ENCODE data around the gene KIF13A. TPM values are rescaled to one million over a fixed set of nuclear protein-coding genes. Genes with fewer than 3 reads are reported as not detected.

The KIF13A gene
- total and polyA plus RNA-seq, 9 of the 15 experiments (the other 6 are each of a cell fraction or from before 2014, with no cell fraction given) = 3.6 to 44.3 (median 29.7) TPM

DNA sequence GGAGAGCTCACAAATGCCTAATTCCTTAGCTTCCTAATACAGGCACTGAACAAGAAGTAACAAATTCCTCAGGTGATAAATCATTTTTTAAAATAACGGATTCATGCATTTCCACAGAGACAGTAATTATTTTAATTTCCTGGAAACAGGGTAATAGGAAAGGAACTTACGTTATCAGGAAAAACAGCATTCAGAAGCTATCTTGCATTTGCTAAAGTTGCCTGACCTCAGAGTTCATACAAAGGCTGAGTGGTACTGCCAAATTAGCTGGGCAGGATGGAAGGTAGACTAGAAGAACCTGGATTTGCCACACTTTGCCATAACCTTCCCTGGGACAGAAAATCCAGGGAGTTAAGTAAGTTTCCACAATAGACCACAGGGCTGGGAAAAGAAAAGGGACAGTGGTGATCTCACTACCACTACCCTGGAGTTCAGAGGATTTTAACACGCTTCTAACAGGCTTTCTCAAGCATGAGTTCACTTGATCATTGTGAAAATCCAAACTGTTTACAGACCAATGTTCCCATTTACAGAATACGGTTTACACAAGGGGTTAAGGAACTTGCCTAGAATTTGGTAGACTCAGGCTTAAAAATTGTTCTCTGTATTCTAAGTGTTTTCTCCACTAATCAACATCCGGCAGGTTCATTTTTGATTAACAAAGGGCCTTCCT is 57.0 kb downstream of the KIF13A start:
- Histone ChIP-seq H3K9ac (ENCODE audit: insufficient read depth in 1 of 2, low read depth in 2 of 2, low read length in 2 of 2) (peak overlapping the region; percentile 18 to 54; a peak in 3 of 4 replicates), H3K9me1 (ENCODE audit: control insufficient read depth, insufficient read depth, low read length) (no peaks in the 10 kb centered on the region), H3K27ac (ENCODE audit: extremely low read depth, low read depth, low read length) (peak overlapping the region; percentile 74), H3K27me3 (ENCODE audit: control insufficient read depth in 2 of 2, insufficient read depth in 2 of 2, low read length in 2 of 2) (no peaks in the 10 kb centered on the region), H2AFZ (ENCODE audit: low read depth, low read length) (peak overlapping the region; percentile 35; the same call in 1 of the 2 replicates), H3K36me3 (ENCODE audit: control insufficient read depth, insufficient read depth, low read length) (no peaks in the 10 kb centered on the region; the same call in 1 of the 3 replicates), H3K4me2 (ENCODE audit: insufficient read depth, low read length) (peak overlapping the region; percentile 70), H3K4me3 (no peak overlapping the region), H4K20me1 (replicated peaks; ENCODE audit: control insufficient read depth, insufficient read depth, low read length) (no peaks in the 10 kb centered on the region), H3K79me2 (ENCODE audit: control insufficient read depth, insufficient read depth, low read length) (peaks cover 92% of the 10 kb centered on the region), H3K9me3 (replicated peaks; ENCODE audit: control insufficient read depth, insufficient read depth, low read depth, low read length) (no peaks in the 10 kb centered on the region), H3K4me1 (replicated peaks in 1 of 2; ENCODE audit: control insufficient read depth in 2 of 2, insufficient read depth in 2 of 2, low read length in 2 of 2) (peaks cover 26 to 65% of the 10 kb centered on the region in 2 experiments)
- 15% methylated on average over 5 of the region's 5 CpGs for WGBS (ENCODE audit: insufficient coverage, low coverage, missing lambda C conversion rate)
- ChIA-PET POLR2A (interaction anchor here (0.7 to 1.8 kb wide), 4 partner anchors 9 to 19 kb away, joined by 3 to 4 read pairs (median 4); no protein-coding TSS in a partner anchor), CTCF (ENCODE audit: low intra/inter-chr PET ratio) (no interaction called here)
- peak; percentile 35 for ATAC-seq
- peak; percentile 41 to 77 (median 48) for DNase-seq (ENCODE audit: extremely low read depth in 1 of 4, low spot score in 3 of 4)
- FAIRE-seq = peak; percentile 35
- intact Hi-C loops (cut with micrococcal nuclease) = no loop called here
- in situ Hi-C loops (cut with MboI) = no loop called here
- BruUV-seq (replicated peaks) = no TSS peak
- no peak for TF ChIP-seq RBM17 (IDR thresholded peaks at IDR 0.05; ENCODE audit: borderline replicate concordance, low read depth, low read length)
- TF ChIP-seq SMAD4 (CRISPR knock-in tag; conservative IDR thresholded peaks at IDR 0.05) = peak; percentile 79
- peak in 1 of 2 experiments; percentile 14; a peak in 1 of 4 replicates for TF ChIP-seq ARNT (IDR thresholded peaks at IDR 0.05)
- TF ChIP-seq CBFA2T2 (conservative IDR thresholded peaks at IDR 0.05) = peak; percentile 43; the same call in 1 of the 2 replicates
- TF ChIP-seq TBP (optimal IDR thresholded peaks at IDR 0.05; ENCODE audit: low read depth, low read length) = no peak
- TF ChIP-seq NR4A1 (CRISPR knock-in tag; IDR thresholded peaks at IDR 0.05) = no peak
- TF ChIP-seq NR4A1 (tag; IDR thresholded peaks at IDR 0.05) = peak; percentile 62; the same call in 1 of the 2 replicates
- TF ChIP-seq NCOR1 (IDR thresholded peaks at IDR 0.05) = peak; percentile 75
- TF ChIP-seq, protein P1, sequence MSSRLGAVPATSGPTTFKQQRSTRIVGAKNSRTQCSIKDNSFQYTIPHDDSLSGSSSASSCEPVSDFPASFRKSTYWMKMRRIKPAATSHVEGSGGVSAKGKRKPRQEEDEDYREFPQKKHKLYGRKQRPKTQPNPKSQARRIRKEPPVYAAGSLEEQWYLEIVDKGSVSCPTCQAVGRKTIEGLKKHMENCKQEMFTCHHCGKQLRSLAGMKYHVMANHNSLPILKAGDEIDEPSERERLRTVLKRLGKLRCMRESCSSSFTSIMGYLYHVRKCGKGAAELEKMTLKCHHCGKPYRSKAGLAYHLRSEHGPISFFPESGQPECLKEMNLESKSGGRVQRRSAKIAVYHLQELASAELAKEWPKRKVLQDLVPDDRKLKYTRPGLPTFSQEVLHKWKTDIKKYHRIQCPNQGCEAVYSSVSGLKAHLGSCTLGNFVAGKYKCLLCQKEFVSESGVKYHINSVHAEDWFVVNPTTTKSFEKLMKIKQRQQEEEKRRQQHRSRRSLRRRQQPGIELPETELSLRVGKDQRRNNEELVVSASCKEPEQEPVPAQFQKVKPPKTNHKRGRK (tag; IDR thresholded peaks at IDR 0.05) = no peak
- TF ChIP-seq, protein P2, sequence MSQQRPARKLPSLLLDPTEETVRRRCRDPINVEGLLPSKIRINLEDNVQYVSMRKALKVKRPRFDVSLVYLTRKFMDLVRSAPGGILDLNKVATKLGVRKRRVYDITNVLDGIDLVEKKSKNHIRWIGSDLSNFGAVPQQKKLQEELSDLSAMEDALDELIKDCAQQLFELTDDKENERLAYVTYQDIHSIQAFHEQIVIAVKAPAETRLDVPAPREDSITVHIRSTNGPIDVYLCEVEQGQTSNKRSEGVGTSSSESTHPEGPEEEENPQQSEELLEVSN (IDR thresholded peaks at IDR 0.05; ENCODE audit: borderline replicate concordance in 1 of 2, extremely low read depth in 1 of 2, insufficient read depth in 1 of 2, insufficient read length in 1 of 2, low read depth in 1 of 2, low read length in 1 of 2, poor library complexity in 1 of 2, severe bottlenecking in 1 of 2) = no peak
- no peak for TF ChIP-seq GTF2A2 (tag; IDR thresholded peaks at IDR 0.05)
- peak; percentile 67; the same call in 1 of the 2 replicates for TF ChIP-seq SMARCE1 (IDR thresholded peaks at IDR 0.05)
- TF ChIP-seq CBFA2T3 (IDR thresholded peaks at IDR 0.05) = peak; percentile 79
- TF ChIP-seq CXXC5 (CRISPR knock-in tag; IDR thresholded peaks at IDR 0.05) = peak; percentile 53; the same call in 1 of the 2 replicates
- no peak; the same call in 1 of the 2 replicates for TF ChIP-seq NR2C1 (IDR thresholded peaks at IDR 0.05)
- TF ChIP-seq NR2C1 (tag; IDR thresholded peaks at IDR 0.05) = 0 out of 2 replicates have a peak, but pooled peaks have one; percentile 19
- TF ChIP-seq, protein P3, sequence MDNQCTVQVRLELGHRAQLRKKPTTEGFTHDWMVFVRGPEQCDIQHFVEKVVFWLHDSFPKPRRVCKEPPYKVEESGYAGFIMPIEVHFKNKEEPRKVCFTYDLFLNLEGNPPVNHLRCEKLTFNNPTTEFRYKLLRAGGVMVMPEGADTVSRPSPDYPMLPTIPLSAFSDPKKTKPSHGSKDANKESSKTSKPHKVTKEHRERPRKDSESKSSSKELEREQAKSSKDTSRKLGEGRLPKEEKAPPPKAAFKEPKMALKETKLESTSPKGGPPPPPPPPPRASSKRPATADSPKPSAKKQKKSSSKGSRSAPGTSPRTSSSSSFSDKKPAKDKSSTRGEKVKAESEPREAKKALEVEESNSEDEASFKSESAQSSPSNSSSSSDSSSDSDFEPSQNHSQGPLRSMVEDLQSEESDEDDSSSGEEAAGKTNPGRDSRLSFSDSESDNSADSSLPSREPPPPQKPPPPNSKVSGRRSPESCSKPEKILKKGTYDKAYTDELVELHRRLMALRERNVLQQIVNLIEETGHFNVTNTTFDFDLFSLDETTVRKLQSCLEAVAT (IDR thresholded peaks at IDR 0.05) = peak in 1 of 2 experiments; percentile 11; a peak in 1 of 4 replicates
- TF ChIP-seq ELF1 (tag; IDR thresholded peaks at IDR 0.05) = no peak
- no peak for TF ChIP-seq NCOA1 (IDR thresholded peaks at IDR 0.05; ENCODE audit: low read depth)
- TF ChIP-seq EP400 (IDR thresholded peaks at IDR 0.05) = peak; percentile 34; the same call in 1 of the 2 replicates
